ENCODE results near the gene VASH1. TPM values are rescaled to one million over a fixed set of nuclear protein-coding genes. Genes with fewer than 3 reads are reported as not detected.

Gene VASH1
- total and polyA plus RNA-seq, 2 experiments from 2014 or later, result 0.78 to 2.8 TPM

DNA sequence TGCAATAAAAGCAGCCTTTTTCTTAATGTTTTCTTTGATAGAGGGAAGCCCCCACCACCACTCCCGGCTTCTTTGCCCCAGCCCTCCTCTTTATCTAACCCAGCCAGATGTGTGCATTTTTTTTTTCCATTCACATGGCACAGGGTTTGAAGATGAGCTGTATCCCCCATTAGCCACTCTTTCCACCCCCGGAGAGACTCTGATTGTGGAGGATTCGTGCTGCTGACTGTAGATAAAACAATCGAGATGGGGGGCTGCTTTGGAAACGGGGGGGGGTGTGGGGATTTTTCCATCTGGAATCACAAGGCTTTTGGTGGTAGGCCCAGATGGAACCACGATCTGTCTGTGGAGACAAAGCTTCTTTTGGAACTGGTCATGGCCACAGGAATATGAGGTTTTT lies 46.2 kb upstream of the VASH1 start:
- Mint-ChIP-seq H3K9me3 (no peaks in the 10 kb centered on the region), H3K27ac (no peak overlapping the region), H3K4me1 (peaks cover under 1% of the 10 kb centered on the region), H3K27me3 (ENCODE audit: insufficient read depth, low read depth, poor library complexity) (no peaks in the 10 kb centered on the region), H3K36me3 (ENCODE audit: low read depth) (no peaks in the 10 kb centered on the region), H3K4me3 (no peak overlapping the region)
- no peak for DNase-seq (ENCODE audit: low spot score)
- no peak overlapping the region for H2AFZ ChIP-seq
- no peak for ATAC-seq
- H3K4me2 ChIP-seq, result no peak overlapping the region
- TF ChIP-seq CREB1 (CRISPR knock-in tag; IDR thresholded peaks at IDR 0.05; ENCODE audit: low read depth) (no peak), NANOG (IDR thresholded peaks at IDR 0.05; ENCODE audit: borderline replicate concordance) (no peak), EZH2 (IDR thresholded peaks at IDR 0.05; ENCODE audit: low read depth, unreplicated experiment) (no peak)
- no peaks in the 10 kb centered on the region for H3K36me3 ChIP-seq (ENCODE audit: insufficient read depth)
- no peak overlapping the region for H3K27ac ChIP-seq (ENCODE audit: low read depth)
- H3K27me3 ChIP-seq (ENCODE audit: insufficient read depth), result no peaks in the 10 kb centered on the region
- no peaks in the 10 kb centered on the region for H3F3A ChIP-seq (replicated peaks; ENCODE audit: low read depth)
- H4K20me1 ChIP-seq (replicated peaks; ENCODE audit: insufficient read depth), result no peaks in the 10 kb centered on the region
- no peaks in the 10 kb centered on the region for H3K4me1 ChIP-seq (ENCODE audit: insufficient read depth)
- no peaks in the 10 kb centered on the region for H3K79me2 ChIP-seq (replicated peaks; ENCODE audit: insufficient read depth)
- H3K4me3 ChIP-seq, result no peak overlapping the region
- H3K9me2 ChIP-seq (ENCODE audit: insufficient read depth), result no peaks in the 10 kb centered on the region

DNA sequence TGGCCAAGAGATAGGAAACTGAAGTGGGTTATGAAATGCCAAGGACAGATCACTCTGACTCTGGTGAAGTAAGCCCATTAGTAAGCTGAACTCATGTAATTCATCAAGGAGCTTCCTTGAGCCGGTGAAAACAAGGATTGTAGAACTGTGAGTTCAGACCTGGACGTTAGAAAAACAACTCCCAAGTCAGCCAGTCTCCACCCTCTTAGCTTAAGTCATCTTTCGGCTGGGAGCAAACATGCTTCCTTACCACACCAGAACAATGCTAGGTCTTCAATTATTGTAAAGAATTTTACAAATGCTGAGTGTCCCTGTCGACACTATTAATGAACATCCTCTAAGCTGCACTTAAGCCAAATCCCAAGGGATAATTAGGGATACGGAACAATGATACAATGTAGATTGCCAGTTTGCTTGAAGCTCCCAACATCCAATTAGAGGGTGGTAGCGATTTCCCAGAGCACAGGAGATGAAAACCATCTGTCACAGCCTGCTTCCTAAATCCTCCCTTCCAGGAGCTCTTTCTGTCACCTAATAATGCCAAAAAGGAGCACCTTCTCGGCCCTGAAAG lies 45.7 kb upstream of the VASH1 start:
- Mint-ChIP-seq H3K4me3 (no peak overlapping the region), H3K27me3 (ENCODE audit: insufficient read depth, low read depth, poor library complexity) (no peaks in the 10 kb centered on the region), H3K9me3 (no peaks in the 10 kb centered on the region), H3K27ac (no peak overlapping the region), H3K36me3 (ENCODE audit: low read depth) (no peaks in the 10 kb centered on the region), H3K4me1 (peaks cover 5% of the 10 kb centered on the region)
- no peak for DNase-seq (ENCODE audit: low spot score)
- no peaks in the 10 kb centered on the region for H3K79me2 ChIP-seq (replicated peaks; ENCODE audit: insufficient read depth)
- H2AFZ ChIP-seq, result no peak overlapping the region
- H3F3A ChIP-seq (replicated peaks; ENCODE audit: low read depth), result no peaks in the 10 kb centered on the region
- H3K4me3 ChIP-seq, result no peak overlapping the region
- no peaks in the 10 kb centered on the region for H3K9me2 ChIP-seq (ENCODE audit: insufficient read depth)
- H4K20me1 ChIP-seq (replicated peaks; ENCODE audit: insufficient read depth), result no peaks in the 10 kb centered on the region
- H3K4me2 ChIP-seq, result no peak overlapping the region
- no peaks in the 10 kb centered on the region for H3K27me3 ChIP-seq (ENCODE audit: insufficient read depth)
- H3K27ac ChIP-seq (ENCODE audit: low read depth), result no peak overlapping the region
- H3K4me1 ChIP-seq (ENCODE audit: insufficient read depth), result 0 out of 2 replicates have a peak, but pooled peaks cover 3% of the 10 kb centered on the region
- no peaks in the 10 kb centered on the region for H3K36me3 ChIP-seq (ENCODE audit: insufficient read depth)
- no peak for ATAC-seq
- TF ChIP-seq, protein P1, sequence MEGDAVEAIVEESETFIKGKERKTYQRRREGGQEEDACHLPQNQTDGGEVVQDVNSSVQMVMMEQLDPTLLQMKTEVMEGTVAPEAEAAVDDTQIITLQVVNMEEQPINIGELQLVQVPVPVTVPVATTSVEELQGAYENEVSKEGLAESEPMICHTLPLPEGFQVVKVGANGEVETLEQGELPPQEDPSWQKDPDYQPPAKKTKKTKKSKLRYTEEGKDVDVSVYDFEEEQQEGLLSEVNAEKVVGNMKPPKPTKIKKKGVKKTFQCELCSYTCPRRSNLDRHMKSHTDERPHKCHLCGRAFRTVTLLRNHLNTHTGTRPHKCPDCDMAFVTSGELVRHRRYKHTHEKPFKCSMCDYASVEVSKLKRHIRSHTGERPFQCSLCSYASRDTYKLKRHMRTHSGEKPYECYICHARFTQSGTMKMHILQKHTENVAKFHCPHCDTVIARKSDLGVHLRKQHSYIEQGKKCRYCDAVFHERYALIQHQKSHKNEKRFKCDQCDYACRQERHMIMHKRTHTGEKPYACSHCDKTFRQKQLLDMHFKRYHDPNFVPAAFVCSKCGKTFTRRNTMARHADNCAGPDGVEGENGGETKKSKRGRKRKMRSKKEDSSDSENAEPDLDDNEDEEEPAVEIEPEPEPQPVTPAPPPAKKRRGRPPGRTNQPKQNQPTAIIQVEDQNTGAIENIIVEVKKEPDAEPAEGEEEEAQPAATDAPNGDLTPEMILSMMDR (conservative IDR thresholded peaks at IDR 0.05; ENCODE audit: low read depth in 2 of 2), result no peak
- TF ChIP-seq STAT1 (IDR thresholded peaks at IDR 0.05; ENCODE audit: unreplicated experiment), result no peak
- TF ChIP-seq JUNB (IDR thresholded peaks at IDR 0.05; ENCODE audit: unreplicated experiment), result no peak
- no peak for TF ChIP-seq EZH2phosphoT487 (IDR thresholded peaks at IDR 0.05; ENCODE audit: unreplicated experiment)
- TF ChIP-seq, protein P2, sequence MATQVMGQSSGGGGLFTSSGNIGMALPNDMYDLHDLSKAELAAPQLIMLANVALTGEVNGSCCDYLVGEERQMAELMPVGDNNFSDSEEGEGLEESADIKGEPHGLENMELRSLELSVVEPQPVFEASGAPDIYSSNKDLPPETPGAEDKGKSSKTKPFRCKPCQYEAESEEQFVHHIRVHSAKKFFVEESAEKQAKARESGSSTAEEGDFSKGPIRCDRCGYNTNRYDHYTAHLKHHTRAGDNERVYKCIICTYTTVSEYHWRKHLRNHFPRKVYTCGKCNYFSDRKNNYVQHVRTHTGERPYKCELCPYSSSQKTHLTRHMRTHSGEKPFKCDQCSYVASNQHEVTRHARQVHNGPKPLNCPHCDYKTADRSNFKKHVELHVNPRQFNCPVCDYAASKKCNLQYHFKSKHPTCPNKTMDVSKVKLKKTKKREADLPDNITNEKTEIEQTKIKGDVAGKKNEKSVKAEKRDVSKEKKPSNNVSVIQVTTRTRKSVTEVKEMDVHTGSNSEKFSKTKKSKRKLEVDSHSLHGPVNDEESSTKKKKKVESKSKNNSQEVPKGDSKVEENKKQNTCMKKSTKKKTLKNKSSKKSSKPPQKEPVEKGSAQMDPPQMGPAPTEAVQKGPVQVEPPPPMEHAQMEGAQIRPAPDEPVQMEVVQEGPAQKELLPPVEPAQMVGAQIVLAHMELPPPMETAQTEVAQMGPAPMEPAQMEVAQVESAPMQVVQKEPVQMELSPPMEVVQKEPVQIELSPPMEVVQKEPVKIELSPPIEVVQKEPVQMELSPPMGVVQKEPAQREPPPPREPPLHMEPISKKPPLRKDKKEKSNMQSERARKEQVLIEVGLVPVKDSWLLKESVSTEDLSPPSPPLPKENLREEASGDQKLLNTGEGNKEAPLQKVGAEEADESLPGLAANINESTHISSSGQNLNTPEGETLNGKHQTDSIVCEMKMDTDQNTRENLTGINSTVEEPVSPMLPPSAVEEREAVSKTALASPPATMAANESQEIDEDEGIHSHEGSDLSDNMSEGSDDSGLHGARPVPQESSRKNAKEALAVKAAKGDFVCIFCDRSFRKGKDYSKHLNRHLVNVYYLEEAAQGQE (IDR thresholded peaks at IDR 0.05; ENCODE audit: unreplicated experiment), result no peak
- no peak for TF ChIP-seq POLR2AphosphoS5 (IDR thresholded peaks at IDR 0.05; ENCODE audit: low read depth)
- no peak for TF ChIP-seq ZNF331 (CRISPR knock-in tag; IDR thresholded peaks at IDR 0.05; ENCODE audit: low read depth)
- TF ChIP-seq, protein P3, sequence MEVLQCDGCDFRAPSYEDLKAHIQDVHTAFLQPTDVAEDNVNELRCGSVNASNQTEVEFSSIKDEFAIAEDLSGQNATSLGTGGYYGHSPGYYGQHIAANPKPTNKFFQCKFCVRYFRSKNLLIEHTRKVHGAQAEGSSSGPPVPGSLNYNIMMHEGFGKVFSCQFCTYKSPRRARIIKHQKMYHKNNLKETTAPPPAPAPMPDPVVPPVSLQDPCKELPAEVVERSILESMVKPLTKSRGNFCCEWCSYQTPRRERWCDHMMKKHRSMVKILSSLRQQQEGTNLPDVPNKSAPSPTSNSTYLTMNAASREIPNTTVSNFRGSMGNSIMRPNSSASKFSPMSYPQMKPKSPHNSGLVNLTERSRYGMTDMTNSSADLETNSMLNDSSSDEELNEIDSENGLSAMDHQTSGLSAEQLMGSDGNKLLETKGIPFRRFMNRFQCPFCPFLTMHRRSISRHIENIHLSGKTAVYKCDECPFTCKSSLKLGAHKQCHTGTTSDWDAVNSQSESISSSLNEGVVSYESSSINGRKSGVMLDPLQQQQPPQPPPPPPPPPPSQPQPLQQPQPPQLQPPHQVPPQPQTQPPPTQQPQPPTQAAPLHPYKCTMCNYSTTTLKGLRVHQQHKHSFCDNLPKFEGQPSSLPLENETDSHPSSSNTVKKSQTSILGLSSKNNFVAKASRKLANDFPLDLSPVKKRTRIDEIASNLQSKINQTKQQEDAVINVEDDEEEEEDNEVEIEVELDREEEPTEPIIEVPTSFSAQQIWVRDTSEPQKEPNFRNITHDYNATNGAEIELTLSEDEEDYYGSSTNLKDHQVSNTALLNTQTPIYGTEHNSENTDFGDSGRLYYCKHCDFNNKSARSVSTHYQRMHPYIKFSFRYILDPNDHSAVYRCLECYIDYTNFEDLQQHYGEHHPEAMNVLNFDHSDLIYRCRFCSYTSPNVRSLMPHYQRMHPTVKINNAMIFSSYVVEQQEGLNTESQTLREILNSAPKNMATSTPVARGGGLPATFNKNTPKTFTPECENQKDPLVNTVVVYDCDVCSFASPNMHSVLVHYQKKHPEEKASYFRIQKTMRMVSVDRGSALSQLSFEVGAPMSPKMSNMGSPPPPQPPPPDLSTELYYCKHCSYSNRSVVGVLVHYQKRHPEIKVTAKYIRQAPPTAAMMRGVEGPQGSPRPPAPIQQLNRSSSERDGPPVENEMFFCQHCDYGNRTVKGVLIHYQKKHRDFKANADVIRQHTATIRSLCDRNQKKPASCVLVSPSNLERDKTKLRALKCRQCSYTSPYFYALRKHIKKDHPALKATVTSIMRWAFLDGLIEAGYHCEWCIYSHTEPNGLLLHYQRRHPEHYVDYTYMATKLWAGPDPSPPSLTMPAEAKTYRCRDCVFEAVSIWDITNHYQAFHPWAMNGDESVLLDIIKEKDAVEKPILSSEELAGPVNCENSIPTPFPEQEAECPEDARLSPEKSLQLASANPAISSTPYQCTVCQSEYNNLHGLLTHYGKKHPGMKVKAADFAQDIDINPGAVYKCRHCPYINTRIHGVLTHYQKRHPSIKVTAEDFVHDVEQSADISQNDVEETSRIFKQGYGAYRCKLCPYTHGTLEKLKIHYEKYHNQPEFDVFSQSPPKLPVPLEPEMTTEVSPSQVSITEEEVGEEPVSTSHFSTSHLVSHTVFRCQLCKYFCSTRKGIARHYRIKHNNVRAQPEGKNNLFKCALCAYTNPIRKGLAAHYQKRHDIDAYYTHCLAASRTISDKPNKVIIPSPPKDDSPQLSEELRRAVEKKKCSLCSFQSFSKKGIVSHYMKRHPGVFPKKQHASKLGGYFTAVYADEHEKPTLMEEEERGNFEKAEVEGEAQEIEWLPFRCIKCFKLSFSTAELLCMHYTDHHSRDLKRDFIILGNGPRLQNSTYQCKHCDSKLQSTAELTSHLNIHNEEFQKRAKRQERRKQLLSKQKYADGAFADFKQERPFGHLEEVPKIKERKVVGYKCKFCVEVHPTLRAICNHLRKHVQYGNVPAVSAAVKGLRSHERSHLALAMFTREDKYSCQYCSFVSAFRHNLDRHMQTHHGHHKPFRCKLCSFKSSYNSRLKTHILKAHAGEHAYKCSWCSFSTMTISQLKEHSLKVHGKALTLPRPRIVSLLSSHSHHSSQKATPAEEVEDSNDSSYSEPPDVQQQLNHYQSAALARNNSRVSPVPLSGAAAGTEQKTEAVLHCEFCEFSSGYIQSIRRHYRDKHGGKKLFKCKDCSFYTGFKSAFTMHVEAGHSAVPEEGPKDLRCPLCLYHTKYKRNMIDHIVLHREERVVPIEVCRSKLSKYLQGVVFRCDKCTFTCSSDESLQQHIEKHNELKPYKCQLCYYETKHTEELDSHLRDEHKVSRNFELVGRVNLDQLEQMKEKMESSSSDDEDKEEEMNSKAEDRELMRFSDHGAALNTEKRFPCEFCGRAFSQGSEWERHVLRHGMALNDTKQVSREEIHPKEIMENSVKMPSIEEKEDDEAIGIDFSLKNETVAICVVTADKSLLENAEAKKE (CRISPR knock-in tag; IDR thresholded peaks at IDR 0.05), result no peak
